OCI-LY1 (cell line): Measurements from ENCODE around the gene TERT.

Experiments
- H2AFZ ChIP-seq: fragments of 200-600 bp; sonication (generic), shearing (Covaris generic); 2 replicates; pipeline ENCODE4 v1.6.0; 2014; ENCODE audit warnings: antibody characterized with exemption, mild to moderate bottlenecking, low read length
- H3F3A ChIP-seq: fragments of 200-600 bp; sonication (generic), shearing (Covaris generic); 2 replicates; pipeline ENCODE4 v1.6.0; 2014; ENCODE audit warnings: mild to moderate bottlenecking, antibody characterized with exemption, low read length, moderate library complexity; ENCODE audit not compliant: insufficient read depth
- H3K27ac ChIP-seq: fragments of 200-600 bp; sonication (generic); 2 replicates; pipeline ENCODE4 v1.5.1; 2014; ENCODE audit warnings: low read length, mixed run types, mild to moderate bottlenecking, low read depth; ENCODE audit not compliant: poor library complexity, severe bottlenecking
- H3K27me3 ChIP-seq: fragments of 200-600 bp; sonication (generic); 2 replicates; pipeline ENCODE4 v1.6.0; 2014; ENCODE audit warnings: antibody characterized with exemption, mild to moderate bottlenecking, low read length, moderate library complexity; ENCODE audit not compliant: insufficient read depth
- H3K36me3 ChIP-seq: fragments of 200-600 bp; sonication (generic); 2 replicates; pipeline ENCODE4 v1.6.1; 2014; ENCODE audit warnings: mild to moderate bottlenecking, antibody characterized with exemption, low read length, moderate library complexity, mixed read lengths; ENCODE audit not compliant: insufficient read depth
- H3K4me1 ChIP-seq: fragments of 200-600 bp; sonication (generic); 2 replicates; pipeline ENCODE4 v1.5.1; 2014; ENCODE audit warnings: mild to moderate bottlenecking, low read length, moderate library complexity; ENCODE audit not compliant: insufficient read depth, severe bottlenecking
- H3K4me2 ChIP-seq: fragments of 200-600 bp; sonication (generic), shearing (Covaris generic); 2 replicates; pipeline ENCODE4 v1.6.1; 2014; ENCODE audit warnings: low read length
- H3K4me3 ChIP-seq: fragments of 200-600 bp; sonication (generic); 2 replicates; pipeline ENCODE4 v1.5.1; 2014; ENCODE audit warnings: low read length, low read depth, mild to moderate bottlenecking, mixed read lengths; ENCODE audit not compliant: poor library complexity, severe bottlenecking
- H3K79me2 ChIP-seq: fragments of 200-600 bp; shearing (Covaris generic); 2 replicates; pipeline ENCODE4 v1.6.1; 2016; ENCODE audit warnings: mixed run types, low read length, mixed read lengths; ENCODE audit not compliant: insufficient read depth
- H3K9ac ChIP-seq: fragments of 200-600 bp; sonication (generic), shearing (Covaris generic); 2 replicates; pipeline ENCODE4 v1.6.1; 2014; ENCODE audit warnings: mild to moderate bottlenecking, low read length, mixed read lengths
- H3K9me2 ChIP-seq: fragments of 200-600 bp; sonication (generic), shearing (Covaris generic); 2 replicates; pipeline ENCODE4 v1.6.1; 2014; ENCODE audit warnings: low read depth, mild to moderate bottlenecking, low read length, mixed read lengths
- H3K9me3 ChIP-seq: fragments of 200-600 bp; shearing (Covaris generic); 2 replicates; pipeline ENCODE4 v1.6.1; 2014; ENCODE audit warnings: low read length, mixed read lengths
- H4K20me1 ChIP-seq: fragments of 200-600 bp; sonication (generic), shearing (Covaris generic); 2 replicates; pipeline ENCODE4 v1.6.0; 2016; ENCODE audit warnings: mild to moderate bottlenecking, low read length; ENCODE audit not compliant: insufficient read depth
- CTCF ChIP-seq: fragments of 200-600 bp; sonication (generic), shearing (Covaris generic); IDR thresholded peaks from 2 replicates; pipeline ENCODE4 v1.5.1; 2017; ENCODE audit warnings: mild to moderate bottlenecking, antibody characterized with exemption, low read length, moderate library complexity, mixed read lengths
- EZH2 ChIP-seq: fragments of 200-600 bp; sonication (generic), shearing (Covaris generic); IDR thresholded peaks from 2 replicates; pipeline ENCODE4 v1.8.0; 2017; ENCODE audit warnings: borderline replicate concordance, mixed run types, mild to moderate bottlenecking, antibody characterized with exemption, low read length, moderate library complexity, mixed read lengths

Gene TERT

GRCh38 chr5:1331861-1332405 is 37.1 kb upstream of the TERT start:
- Histone ChIP-seq H4K20me1 (no peaks in the 10 kb centered on the region), H3K4me1 (peaks cover 25% of the 10 kb centered on the region), H3K9me2 (no peaks in the 10 kb centered on the region), H3K27me3 (no peaks in the 10 kb centered on the region), H3K27ac (peak overlapping the region; percentile 65), H3K36me3 (peaks cover 85% of the 10 kb centered on the region), H3K9ac (no peak overlapping the region; the same call in 1 of the 2 replicates), H3K79me2 (no peaks in the 10 kb centered on the region), H3K4me2 (no peak overlapping the region), H3F3A (no peaks in the 10 kb centered on the region), H3K9me3 (no peaks in the 10 kb centered on the region), H3K4me3 (no peak overlapping the region), H2AFZ (no peak overlapping the region)
- TF ChIP-seq EZH2 (no peak), CTCF (no peak)

GRCh38 chr5:1330847-1331831 is 36.3 kb upstream of the TERT start:
- Histone ChIP-seq H3K36me3 (peaks cover 85% of the 10 kb centered on the region), H3K4me3 (no peak overlapping the region), H3K27ac (peak overlapping the region; percentile 65), H3K9me2 (no peaks in the 10 kb centered on the region), H3K4me1 (peaks cover 17% of the 10 kb centered on the region), H4K20me1 (no peaks in the 10 kb centered on the region), H3K79me2 (no peaks in the 10 kb centered on the region), H3F3A (no peaks in the 10 kb centered on the region), H3K4me2 (no peak overlapping the region), H3K9ac (no peak overlapping the region; the same call in 1 of the 2 replicates), H2AFZ (no peak overlapping the region), H3K9me3 (no peaks in the 10 kb centered on the region), H3K27me3 (no peaks in the 10 kb centered on the region)
- TF ChIP-seq CTCF, result no peak
- TF ChIP-seq EZH2, result no peak

- no peak overlapping the region for H2AFZ ChIP-seq
- peaks cover 85% of the 10 kb centered on the region for H3K36me3 ChIP-seq
- H3K27me3 ChIP-seq, result no peaks in the 10 kb centered on the region
- no peak overlapping the region for H3K4me2 ChIP-seq
- no peaks in the 10 kb centered on the region for H3K9me3 ChIP-seq
- H3F3A ChIP-seq, result no peaks in the 10 kb centered on the region
- no peak overlapping the region for H3K4me3 ChIP-seq
- H3K9me2 ChIP-seq, result no peaks in the 10 kb centered on the region
- no peaks in the 10 kb centered on the region for H4K20me1 ChIP-seq
- H3K9ac ChIP-seq, result no peak overlapping the region
- peak overlapping the region; percentile 65 for H3K27ac ChIP-seq
- TF ChIP-seq EZH2 (no peak), CTCF (no peak)
- H3K79me2 ChIP-seq, result no peaks in the 10 kb centered on the region
- peaks cover 15% of the 10 kb centered on the region for H3K4me1 ChIP-seq
These were observed 35.4 kb upstream of the TERT start for GRCh38 chr5:1330146-1330846.
